ENCODE results near the gene NME9.

The NME9 gene

GRCh38 chr3:138328341-138328740 is 1.3 kb downstream of the NME9 start:
- H3K4me1 ChIP-seq: peaks cover 0 to 18% (median 4%) of the 10 kb centered on the region in 4 donors
- H3K27ac ChIP-seq: no peak overlapping the region
- TF ChIP-seq CTCF (IDR thresholded peaks at IDR 0.05): no peak
- DNase-seq: no peak
- H3K9me3 ChIP-seq: no peaks in the 10 kb centered on the region
- intact Hi-C loops (cut with DNase I; ENCODE audit: low total_unique reads): no loop called here
- H3K36me3 ChIP-seq: no peaks in the 10 kb centered on the region
- no peaks in the 10 kb centered on the region for H3K27me3 ChIP-seq
- H3K4me3 ChIP-seq: no peak overlapping the region

GRCh38 chr3:138327831-138328230 is 1.8 kb downstream of the NME9 start:
- intact Hi-C loops (cut with DNase I; ENCODE audit: low total_unique reads): no loop called here
- no peak for TF ChIP-seq CTCF (IDR thresholded peaks at IDR 0.05)

GRCh38 chr3:138326866-138327595 is 2.6 kb downstream of the NME9 start:
- H3K4me3 ChIP-seq: no peak overlapping the region
- intact Hi-C loops (cut with DNase I; ENCODE audit: low total_unique reads): no loop called here
- H3K27me3 ChIP-seq: no peaks in the 10 kb centered on the region
- TF ChIP-seq CTCF (IDR thresholded peaks at IDR 0.05): no peak
- no peaks in the 10 kb centered on the region for H3K36me3 ChIP-seq
- H3K9me3 ChIP-seq: no peaks in the 10 kb centered on the region
- no peak for DNase-seq
- H3K4me1 ChIP-seq: peaks cover 0 to 18% (median 4%) of the 10 kb centered on the region in 4 donors
- H3K27ac ChIP-seq: no peak overlapping the region

More at GRCh38 chr3:138327831-138328230, 1.8 kb downstream of the NME9 start:
- H3K9me3 ChIP-seq: no peaks in the 10 kb centered on the region
- H3K27me3 ChIP-seq: no peaks in the 10 kb centered on the region
- H3K4me3 ChIP-seq: no peak overlapping the region
- no peak for DNase-seq
- peaks cover 0 to 18% (median 4%) of the 10 kb centered on the region in 4 donors for H3K4me1 ChIP-seq
- no peaks in the 10 kb centered on the region for H3K36me3 ChIP-seq
- H3K27ac ChIP-seq: no peak overlapping the region

GRCh38 chr3:138325990-138326389 is 3.7 kb downstream of the NME9 start:
- no peak overlapping the region for H3K4me3 ChIP-seq
- H3K4me1 ChIP-seq: peaks cover 0 to 18% (median 4%) of the 10 kb centered on the region in 4 donors
- no peak for TF ChIP-seq CTCF (IDR thresholded peaks at IDR 0.05)
- no peaks in the 10 kb centered on the region for H3K36me3 ChIP-seq
- intact Hi-C loops (cut with DNase I; ENCODE audit: low total_unique reads): no loop called here
- DNase-seq: no peak
- H3K27ac ChIP-seq: no peak overlapping the region
- H3K27me3 ChIP-seq: peaks cover 0 to under 1% of the 10 kb centered on the region in 2 donors
- H3K9me3 ChIP-seq: no peaks in the 10 kb centered on the region

GRCh38 chr3:138323971-138324370 is 5.7 kb downstream of the NME9 start:
- no peak for TF ChIP-seq CTCF (IDR thresholded peaks at IDR 0.05)
- H3K27me3 ChIP-seq: peaks cover 0 to 3% of the 10 kb centered on the region in 2 donors
- H3K27ac ChIP-seq: no peak overlapping the region
- H3K4me3 ChIP-seq: no peak overlapping the region
- intact Hi-C loops (cut with DNase I; ENCODE audit: low total_unique reads): no loop called here
- H3K4me1 ChIP-seq: peaks cover 0 to 10% (median 4%) of the 10 kb centered on the region in 4 donors
- H3K9me3 ChIP-seq: no peaks in the 10 kb centered on the region
- no peaks in the 10 kb centered on the region for H3K36me3 ChIP-seq
- DNase-seq: no peak

Measured in tibial artery (tissue), 4 donors.